Measurements from ENCODE around the gene FYN.

The FYN gene

DNA sequence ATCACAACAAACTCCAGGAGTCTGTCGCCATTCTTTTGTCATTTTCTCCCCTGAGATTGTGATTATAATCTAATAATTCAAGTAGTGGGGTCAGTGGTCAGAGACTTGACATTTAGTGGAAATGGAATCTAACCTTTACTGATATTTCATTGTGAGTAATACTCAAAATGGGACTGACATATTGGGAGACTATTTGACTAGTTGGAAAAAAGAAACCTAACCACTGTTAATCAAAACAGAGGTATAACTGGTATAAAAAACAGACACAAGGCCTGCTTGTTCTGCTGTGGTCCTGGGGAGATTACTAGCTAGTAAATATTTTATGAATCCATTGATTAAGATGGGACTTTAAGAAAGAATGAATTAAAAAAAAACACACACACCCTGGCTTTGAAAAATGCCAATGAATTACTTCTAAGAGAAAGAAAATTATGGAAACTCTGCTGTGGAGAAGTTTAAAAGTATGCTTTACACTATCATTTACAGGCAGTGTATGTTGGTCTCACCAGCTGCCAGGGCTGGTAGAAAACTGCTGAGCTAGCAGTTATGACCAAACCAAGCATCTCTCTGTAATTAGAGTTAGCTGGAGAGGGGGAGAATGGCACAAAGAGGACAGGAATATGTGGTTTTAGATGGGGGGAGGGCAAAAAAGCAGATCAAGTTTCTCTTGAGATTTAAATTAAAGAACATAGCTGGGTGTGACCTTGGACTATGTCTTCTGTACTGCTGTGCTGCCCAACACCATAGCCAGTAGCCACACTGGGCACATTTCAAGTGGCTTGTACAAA is 103.7 kb downstream of the FYN start:
- no peak for DNase-seq (ENCODE audit: low read depth)

GRCh38 chr6:111768431-111768770 is 104.9 kb downstream of the FYN start:
- no peak for DNase-seq (ENCODE audit: low read depth)

DNA sequence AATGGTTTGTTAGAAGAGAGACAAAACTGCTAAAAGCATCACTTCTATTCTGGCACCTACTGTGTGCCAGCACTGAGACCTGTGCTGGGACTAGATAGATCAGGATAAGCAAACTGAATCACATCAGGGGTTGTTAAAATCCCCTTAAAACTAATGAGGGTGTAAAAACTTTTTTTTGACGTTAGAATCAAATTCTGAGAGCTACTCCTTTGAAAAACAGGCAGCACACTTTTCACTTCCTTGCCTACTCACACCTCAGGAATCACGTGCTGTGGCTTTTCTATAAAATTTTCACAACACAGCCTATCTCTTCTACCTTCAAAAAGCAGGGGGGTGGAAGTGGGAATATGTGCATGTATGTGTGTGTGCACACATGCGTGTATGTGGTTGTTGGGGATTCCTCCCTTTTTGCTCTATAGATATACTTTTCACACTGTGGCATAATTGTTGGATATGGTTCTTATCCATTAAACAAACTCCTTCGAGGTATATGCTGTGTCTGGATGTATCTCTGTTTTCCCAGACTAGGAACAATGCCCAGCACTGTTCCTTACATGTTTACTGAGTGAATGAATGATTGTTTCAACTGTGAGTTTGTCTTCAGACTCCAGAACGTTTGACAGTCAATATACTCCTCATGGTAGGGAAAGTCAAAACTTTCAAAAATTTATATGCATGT is 105.4 kb downstream of the FYN start:
- no peak for DNase-seq (ENCODE audit: low read depth)

GRCh38 chr6:111766201-111766857 is 106.9 kb downstream of the FYN start:
- no peak for DNase-seq (ENCODE audit: low read depth)

GRCh38 chr6:111765763-111766162 is 107.5 kb downstream of the FYN start:
- DNase-seq (ENCODE audit: low read depth) = no peak

DNA sequence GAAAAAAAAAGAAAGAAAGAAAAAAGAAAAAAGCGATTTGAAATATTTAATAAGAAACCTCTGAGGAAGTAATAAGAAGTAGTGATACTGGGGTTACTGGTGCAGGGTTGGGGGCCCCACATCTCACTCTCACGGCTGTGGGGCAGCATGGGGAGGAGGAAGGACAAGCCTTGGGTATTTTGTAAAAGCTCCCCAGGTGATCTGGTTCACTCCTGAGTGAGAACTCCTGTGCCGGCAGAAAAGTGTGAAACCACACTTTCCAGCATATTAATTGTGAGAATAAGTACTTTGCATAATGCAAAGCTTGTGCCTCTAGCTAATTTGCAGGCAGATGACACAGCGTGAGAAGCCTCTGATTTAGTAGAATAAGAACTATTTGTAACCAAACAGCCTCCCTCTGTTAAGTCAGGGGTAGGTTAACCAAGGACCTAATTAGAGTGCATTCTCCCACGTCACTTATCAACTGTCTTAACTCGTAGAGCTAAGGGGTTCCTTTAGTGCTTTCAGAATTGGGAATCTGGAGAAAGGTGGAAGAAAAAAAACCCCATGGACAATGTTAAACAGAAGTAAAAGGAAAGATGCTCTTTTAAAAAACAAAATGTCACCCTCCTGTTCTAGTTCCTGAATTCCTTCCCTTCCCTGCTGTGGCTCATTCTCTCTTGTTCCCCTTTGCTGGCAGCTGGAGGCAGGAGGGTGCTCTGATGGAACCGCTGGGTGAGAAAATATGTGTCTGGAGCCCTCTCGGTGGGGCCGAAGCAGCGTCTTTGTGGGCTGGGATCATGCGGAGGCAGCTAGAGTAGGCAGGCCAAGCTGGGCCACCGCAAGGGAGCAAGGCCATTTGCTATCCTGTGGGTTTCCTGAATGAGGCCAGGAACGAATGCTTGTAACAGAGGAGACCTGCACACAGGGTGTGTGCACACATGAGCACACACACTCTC is 108.7 kb downstream of the FYN start:
- DNase-seq (ENCODE audit: low read depth) = peak; percentile 59

GRCh38 chr6:111763381-111763780 is 109.9 kb downstream of the FYN start:
- DNase-seq (ENCODE audit: low read depth) = no peak

DNA sequence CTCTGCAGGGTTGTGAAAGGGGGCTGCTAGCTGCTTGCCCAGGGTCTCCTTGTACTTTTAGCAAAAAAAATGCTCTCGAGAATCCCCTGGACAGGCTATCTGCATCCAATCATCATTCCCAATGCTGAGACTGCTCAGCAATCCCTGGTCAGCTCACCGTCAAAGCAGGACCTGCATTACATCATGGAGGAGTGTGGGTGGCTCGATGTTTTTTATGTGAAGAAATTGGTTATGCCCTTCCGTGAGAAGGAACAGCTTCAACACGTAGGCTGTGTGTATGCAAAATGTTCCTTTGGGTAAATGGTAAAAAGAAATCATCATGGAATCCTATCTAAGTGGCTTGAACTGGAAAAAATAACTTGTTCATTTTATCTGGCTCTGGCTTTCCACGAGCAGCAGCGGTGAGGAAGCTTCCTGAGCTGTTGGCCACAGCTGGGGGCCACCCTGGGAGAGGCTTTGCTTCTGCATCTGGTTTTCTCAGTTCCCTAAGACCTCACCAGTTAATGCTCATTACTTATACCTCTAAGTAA is 111.4 kb downstream of the FYN start:
- DNase-seq (ENCODE audit: low read depth) = no peak

- DNase-seq (ENCODE audit: low read depth) = no peak
Observed at GRCh38 chr6:111761212-111761611, 112.0 kb downstream of the FYN start.

DNA sequence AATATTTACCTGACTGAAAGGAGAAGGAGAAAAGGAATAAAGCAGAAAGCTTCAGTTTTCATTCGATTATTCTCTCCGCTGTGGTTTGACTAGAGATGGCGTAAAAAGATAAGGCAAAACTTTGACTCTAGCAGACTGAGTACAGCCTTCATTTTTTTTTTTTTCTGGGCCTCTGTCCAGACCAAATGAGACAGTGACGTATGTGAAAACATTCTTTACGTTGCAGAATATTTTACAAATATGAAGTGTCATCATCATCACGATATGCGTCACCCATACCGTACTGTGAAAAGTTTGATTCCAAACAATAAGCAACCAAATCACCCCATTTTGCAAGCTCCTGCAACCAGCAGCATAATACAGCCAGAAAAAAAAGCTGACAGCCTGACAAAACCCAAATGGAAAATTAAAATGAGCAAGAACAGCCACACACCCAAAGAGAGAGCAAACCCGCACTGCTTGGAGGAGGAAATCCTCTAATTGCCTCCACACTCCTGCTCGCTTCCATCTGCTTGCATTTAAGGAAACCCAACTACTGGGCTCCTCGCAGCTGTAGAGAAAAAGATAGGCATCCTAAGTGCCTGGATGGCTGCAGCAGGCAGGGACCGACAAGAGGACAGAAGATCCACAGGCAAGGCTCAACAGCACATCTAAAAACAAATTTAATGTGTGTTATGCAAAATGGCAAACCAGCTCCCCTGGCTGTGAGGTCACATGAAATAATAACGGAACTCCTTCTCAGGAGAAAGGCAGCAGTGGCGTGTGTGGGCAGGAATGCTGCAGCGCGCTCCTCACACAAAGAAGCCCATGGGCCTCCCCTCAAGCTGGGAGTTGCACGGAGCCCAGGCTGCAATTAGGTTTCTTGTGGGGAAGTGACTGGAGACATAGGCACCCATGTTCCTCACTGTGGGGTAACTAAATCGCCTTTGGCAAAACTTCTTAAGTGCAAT is 113.1 kb downstream of the FYN start:
- no peak for DNase-seq (ENCODE audit: low read depth)

DNA sequence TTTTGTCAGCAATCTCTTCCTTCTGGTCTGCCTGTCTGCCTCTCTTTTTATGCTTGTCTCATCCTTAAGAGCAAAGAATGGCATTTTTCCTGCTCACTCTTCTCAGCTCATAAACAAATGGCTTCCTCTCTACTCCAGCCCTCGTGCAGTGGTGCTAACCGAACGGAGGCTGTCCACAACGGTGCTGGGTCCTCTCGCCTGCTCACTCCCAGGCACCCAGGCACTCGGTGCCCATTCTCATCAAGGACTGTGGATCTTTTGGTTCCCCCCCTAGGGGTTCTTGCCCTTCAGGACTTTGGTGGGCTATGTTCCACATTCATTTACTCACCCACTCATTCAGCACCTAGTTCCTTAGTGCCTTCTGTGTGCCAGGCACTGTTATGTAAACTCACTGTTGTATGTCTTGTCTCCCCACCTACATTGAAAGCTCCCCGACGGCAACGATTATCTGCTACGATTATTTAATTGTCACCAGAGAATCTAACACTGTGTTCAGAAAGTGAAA is 113.9 kb downstream of the FYN start:
- DNase-seq (ENCODE audit: low read depth) = no peak

- no peak for DNase-seq (ENCODE audit: low read depth)
Observed at GRCh38 chr6:111758608-111759329, 114.5 kb downstream of the FYN start.

GRCh38 chr6:111757342-111757741 is 115.9 kb downstream of the FYN start:
- no peak for DNase-seq (ENCODE audit: low read depth)

GRCh38 chr6:111754423-111754822 is 118.8 kb downstream of the FYN start:
- no peak for DNase-seq (ENCODE audit: low read depth)

DNA sequence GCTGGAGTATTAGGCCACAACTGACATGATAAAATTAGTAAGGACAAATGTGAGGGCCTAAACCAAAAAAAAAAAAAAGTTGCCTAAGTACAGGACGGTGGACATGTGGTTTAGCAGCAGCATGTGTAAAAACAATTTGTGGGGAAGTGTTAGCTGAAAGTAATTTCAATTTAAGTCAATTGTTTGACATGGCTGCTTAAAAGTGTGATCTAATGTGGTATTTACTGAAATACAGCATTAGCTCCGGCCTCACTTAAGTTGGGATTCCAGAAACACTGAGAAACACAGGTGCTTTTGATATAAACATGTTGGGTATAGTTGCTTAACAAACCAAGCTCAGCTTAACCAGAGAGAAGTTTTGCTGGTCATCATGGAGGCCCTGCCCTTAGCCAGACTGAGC is 119.7 kb downstream of the FYN start:
- no peak for DNase-seq (ENCODE audit: low read depth)

GRCh38 chr6:111752476-111752875 is 120.8 kb downstream of the FYN start:
- no peak for DNase-seq (ENCODE audit: low read depth)

- DNase-seq (ENCODE audit: low read depth) = no peak
Observed at GRCh38 chr6:111750753-111751673, 122.2 kb downstream of the FYN start.

DNA sequence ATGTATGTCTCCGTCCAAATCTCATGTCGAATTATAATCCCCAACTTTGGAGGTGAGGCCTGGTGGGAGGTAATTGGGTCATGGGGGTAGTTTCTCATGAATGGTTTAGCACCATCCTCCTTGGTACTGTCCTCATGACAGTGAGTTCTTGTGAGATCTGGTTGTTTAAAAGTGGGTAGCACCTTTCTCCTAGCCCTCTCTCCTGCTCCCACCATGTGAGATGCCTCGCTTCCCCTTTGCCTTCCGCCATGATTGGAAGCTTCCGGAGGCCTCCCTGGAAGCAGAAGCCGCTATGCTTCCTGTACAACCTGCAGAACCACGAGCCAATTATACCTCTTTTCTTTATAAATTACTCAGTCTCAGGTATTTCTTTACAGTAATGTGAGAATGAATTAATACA is 123.1 kb downstream of the FYN start:
- no peak for DNase-seq (ENCODE audit: low read depth)

DNA sequence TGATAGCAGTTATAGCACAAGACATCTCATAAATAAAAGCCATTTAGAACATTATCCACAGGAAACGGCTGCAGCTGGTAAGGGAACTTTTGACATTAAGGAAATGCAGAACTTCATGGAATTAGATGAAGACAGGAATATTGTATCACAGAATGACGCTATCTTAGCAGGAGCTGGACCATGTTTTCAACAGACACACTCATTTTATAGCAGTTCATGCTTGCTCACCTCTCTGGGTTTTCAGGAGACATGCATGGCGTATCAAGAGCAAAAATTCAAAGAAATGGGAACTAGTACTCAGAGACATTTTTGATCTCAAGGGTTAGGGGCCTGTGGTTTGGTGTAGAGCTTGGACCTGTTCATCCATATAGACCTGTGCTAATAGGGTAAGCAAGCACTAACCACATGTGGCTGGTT is 125.0 kb downstream of the FYN start:
- no peak for DNase-seq (ENCODE audit: low read depth)
